RWPE1 (cell line): ENCODE data around the gene SERBP1.

Source experiments
- CTCF ChIA-PET: fragments of 350-600 bp; sonication (Branson Sonifier 250); formaldehyde crosslinking; extraction: SDS; loops from one replicate; lab custom pipeline; 2021; lab: Yijun Ruan, JAX
- POLR2A ChIA-PET: fragments of 400-600 bp; formaldehyde crosslinking; extraction: SDS; loops from one replicate; lab custom pipeline; 2020; ENCODE audit warnings: antibody characterized with exemption; ENCODE audit not compliant: low non-redundant PET; lab: Yijun Ruan, JAX
- DNase-seq: peaks from one replicate; pipeline ENCODE4 v3.0.0; 2012; ENCODE audit warnings: low spot score
- H3K27ac ChIP-seq: fragments of 450-650 bp; 2 replicates; pipeline ENCODE4 v1.5.1; 2017
- TF ChIP-seq, protein P1 (sequence below): fragments of 450-650 bp; conservative IDR thresholded peaks from 2 replicates; pipeline ENCODE4 v1.5.1; 2017; ENCODE audit warnings: low read depth, mild to moderate bottlenecking

Gene SERBP1

DNA sequence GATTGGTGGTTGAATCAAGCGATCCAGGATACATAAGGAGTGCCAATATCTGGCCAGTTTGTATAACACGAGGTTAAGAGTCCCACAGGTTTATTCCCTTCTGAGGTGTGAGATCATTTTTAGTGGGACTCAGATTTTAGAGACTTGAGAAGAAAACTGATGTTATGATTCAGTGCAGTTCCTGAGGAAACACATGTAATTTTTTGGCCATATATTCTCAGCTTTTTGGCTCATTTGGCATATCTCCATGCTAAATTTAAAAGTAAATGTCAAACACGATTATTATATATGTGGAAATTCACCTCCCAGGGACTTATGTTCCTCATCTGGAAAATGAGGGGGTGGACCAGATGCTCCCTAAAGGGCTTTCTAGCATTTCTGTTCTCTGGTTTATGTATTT, 39.2 kb upstream of the SERBP1 start:
- no peak for DNase-seq
- CTCF ChIA-PET: interaction anchor here (0.7 kb wide), 1 partner anchor 41 kb away, joined by 3 read pairs; no protein-coding TSS in a partner anchor
- H3K27ac ChIP-seq: no peak overlapping the region
- TF ChIP-seq, protein P1, sequence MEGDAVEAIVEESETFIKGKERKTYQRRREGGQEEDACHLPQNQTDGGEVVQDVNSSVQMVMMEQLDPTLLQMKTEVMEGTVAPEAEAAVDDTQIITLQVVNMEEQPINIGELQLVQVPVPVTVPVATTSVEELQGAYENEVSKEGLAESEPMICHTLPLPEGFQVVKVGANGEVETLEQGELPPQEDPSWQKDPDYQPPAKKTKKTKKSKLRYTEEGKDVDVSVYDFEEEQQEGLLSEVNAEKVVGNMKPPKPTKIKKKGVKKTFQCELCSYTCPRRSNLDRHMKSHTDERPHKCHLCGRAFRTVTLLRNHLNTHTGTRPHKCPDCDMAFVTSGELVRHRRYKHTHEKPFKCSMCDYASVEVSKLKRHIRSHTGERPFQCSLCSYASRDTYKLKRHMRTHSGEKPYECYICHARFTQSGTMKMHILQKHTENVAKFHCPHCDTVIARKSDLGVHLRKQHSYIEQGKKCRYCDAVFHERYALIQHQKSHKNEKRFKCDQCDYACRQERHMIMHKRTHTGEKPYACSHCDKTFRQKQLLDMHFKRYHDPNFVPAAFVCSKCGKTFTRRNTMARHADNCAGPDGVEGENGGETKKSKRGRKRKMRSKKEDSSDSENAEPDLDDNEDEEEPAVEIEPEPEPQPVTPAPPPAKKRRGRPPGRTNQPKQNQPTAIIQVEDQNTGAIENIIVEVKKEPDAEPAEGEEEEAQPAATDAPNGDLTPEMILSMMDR: no peak
- POLR2A ChIA-PET: no interaction called here

DNA sequence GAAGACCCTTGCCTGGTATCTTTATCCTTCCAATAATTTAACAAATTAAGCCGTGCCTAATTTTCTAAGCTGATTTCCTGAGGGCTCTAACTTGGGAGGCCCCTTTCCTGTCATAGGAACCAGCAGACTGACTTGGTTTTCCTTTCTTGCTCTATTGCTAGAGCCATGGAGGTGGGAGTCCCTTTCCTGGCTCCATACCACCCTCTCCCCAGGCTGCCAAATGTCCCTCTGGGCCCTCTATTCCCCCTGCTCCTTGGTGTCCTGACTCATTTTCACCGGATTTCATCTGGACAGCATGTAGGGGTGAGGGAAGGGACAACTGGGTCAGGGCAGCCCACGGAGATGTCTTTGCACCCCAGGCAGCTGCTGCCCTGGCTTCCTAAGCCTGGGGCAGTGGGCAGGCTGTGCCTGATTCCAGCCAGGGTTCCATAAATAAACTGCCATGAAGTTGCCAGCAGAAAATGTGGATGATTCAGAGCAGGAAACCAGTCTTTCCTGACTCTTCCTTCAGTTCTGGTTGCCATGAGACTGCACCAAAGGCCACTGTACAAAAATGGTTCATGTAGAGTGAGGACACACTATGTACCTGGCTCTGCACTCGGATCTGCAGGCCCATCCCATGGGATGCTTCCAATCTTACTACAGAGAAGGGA, 38.0 kb upstream of the SERBP1 start:
- POLR2A ChIA-PET: no interaction called here
- TF ChIP-seq, protein P1: no peak

DNA sequence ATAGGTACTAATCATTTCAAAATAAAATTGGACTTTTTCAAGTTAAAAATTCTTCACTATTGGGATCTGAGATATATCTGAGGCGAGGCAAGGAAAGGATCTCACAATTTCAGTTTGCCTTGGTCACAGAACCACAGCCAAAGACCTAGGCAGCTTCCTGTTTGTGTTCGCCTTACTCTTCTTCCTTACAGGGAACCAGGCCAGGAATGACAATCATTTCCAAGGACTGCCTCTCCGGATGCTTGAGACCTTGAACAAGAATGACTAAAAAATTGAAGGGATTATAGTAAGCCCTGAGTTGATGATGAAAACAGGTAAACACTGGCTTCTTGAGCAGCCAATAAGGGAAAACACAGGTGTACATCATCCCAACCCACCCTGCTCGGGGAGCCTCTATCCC, 35.2 kb upstream of the SERBP1 start:
- POLR2A ChIA-PET: no interaction called here
- CTCF ChIA-PET: no interaction called here
- H3K27ac ChIP-seq: no peak overlapping the region
- DNase-seq: no peak
- TF ChIP-seq, protein P1: no peak

More for the DNA sequence above, 38.0 kb upstream of the SERBP1 start:
- DNase-seq: peak; percentile 26
- CTCF ChIA-PET: interaction anchor here (0.7 kb wide), 1 partner anchor 13 kb away, joined by 3 read pairs; no protein-coding TSS in a partner anchor
- no peak overlapping the region for H3K27ac ChIP-seq

DNA sequence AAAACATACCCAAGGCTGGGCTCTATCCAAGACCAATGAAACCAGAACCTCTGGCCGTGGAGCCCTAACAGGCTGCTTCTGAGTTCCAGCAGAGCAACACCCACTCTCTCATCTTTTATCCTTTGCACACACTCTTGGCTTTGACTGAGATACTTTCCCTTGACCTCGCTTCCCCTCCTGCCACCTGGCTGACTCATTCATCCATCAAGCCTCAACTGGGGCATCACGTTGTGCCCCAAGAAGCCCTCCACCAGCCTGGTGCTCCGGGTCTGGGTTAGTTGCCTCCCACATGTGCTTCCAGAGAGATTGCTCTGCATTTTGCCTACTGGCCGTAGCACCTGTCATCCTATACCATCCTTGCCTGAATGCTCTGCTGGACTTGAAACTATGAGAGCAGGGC, 34.5 kb upstream of the SERBP1 start:
- no peak overlapping the region for H3K27ac ChIP-seq
- ChIA-PET CTCF (interaction anchor here (0.5 to 1.2 kb wide), 3 partner anchors 23 to 253 kb away, joined by 3 read pairs; no protein-coding TSS in a partner anchor), POLR2A (no interaction called here)
- no peak for DNase-seq
- TF ChIP-seq, protein P1: no peak

DNA sequence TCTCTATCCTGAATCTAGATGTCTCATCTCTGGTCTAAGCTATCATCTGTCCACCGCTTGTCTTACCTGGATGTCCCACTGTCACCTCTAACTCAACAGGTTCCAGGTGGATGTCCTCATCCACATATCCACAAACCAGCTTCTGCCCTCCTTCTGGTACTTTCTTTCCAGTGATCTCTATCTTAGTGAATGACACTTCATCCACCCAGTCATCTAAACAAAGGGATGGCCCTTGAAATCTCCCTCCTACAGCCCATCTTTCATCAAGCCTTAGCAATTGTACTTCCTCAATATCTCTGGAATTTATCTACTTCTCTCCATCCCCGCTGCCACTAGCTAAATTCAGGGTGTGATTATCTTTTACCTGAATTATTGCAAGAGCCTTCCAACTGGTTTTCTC, 33.9 kb upstream of the SERBP1 start:
- CTCF ChIA-PET: interaction anchor here (0.5 to 1.2 kb wide), 2 partner anchors 23 to 253 kb away, joined by 3 read pairs; no protein-coding TSS in a partner anchor
- POLR2A ChIA-PET: no interaction called here
- TF ChIP-seq, protein P1: no peak
- no peak for DNase-seq
- no peak overlapping the region for H3K27ac ChIP-seq

DNA sequence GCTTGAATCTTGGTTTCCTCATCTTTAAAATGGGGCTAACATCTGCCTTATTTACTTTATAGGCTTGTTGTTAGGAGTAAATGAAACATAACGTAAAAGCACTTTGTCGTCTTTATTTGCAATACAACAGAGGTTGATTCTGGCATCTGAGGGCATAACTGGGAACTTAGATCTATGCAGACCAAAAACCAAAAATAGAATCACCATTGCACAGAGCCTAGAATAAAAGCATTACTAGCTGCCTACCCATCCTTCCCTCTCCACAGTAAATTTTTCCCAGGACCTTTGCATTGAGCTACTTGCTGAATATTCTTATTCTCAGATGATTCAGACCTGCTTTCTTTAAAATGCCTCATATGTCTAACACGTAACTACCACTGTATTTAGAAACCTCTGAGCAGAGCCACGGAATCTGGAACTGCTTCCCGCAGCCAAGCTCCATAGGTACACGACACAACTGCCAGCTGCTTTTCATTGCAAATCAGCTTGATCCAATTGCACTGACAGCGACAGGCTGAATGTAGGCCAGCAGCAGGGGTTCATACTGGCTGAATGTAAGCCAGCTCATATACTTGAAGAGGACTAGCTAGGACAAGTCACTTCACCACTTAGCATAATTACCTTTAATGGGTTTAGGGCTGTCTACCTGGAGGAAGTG, 33.2 kb upstream of the SERBP1 start:
- TF ChIP-seq, protein P1: no peak
- H3K27ac ChIP-seq: no peak overlapping the region
- ChIA-PET POLR2A (no interaction called here), CTCF (interaction anchor here (0.6 to 1.2 kb wide), 3 partner anchors 60 to 814 kb away, joined by 3 read pairs; no protein-coding TSS in a partner anchor)
- DNase-seq: no peak
